HEK293T (cell line): ENCODE measurements around the gene SH3D19.

Experiments used
- FOXM1 ChIP-seq: fragments of 450-650 bp; IDR thresholded peaks from 2 replicates; pipeline ENCODE4 v1.6.1; 2017; ENCODE audit warnings: mild to moderate bottlenecking, borderline replicate concordance
- TARDBP ChIP-seq: fragments of 450-650 bp; IDR thresholded peaks from 2 replicates; pipeline ENCODE4 v1.6.1; 2016

DNA sequence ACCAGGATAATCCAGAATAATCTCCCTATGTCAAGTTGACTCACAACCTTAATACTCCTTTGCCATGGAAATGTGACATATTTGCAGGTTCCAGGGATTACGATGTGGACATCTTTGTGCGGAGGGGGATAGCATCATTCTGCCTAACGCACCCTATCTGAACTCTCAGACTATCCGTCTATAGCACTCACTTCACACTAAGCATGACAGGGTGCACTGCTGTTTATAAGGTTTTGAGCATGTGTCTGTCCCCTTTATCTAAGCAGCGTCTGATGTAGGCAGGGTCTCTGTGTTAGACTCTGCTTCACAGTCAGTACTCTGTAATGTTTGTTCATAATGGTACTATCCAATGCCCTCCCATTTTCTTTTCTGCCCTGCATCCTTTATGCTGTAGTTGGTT lies 91.8 kb downstream of the SH3D19 start:
- TF ChIP-seq TARDBP (no peak), FOXM1 (no peak)
